Measurements from ENCODE around the gene CYB561D2.

DNA sequence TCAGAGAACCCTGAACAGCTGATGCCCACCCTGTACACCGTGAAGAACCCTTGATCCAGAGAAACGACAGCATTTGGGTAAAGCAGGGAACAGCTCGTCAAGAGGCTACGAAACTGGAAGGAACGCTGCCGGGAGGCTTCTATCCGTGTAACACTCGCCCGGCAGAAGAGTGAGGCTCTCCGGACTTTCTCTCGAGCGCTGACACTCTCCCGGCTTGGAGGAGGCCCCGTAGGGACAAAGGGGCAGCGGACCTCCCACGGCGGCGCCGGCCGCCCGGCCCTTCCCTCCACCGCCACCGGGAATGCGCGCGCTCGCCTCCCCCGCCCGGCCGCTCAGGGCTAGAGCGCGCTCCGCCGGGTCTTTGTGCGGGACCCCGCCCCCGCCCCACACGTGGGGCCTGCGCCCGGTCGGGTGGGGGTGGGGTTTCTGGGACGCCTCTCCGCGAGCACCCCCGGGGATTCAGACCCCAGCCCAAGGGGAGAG is 29.8 kb upstream of the CYB561D2 start:
- TF ChIP-seq, protein P1, sequence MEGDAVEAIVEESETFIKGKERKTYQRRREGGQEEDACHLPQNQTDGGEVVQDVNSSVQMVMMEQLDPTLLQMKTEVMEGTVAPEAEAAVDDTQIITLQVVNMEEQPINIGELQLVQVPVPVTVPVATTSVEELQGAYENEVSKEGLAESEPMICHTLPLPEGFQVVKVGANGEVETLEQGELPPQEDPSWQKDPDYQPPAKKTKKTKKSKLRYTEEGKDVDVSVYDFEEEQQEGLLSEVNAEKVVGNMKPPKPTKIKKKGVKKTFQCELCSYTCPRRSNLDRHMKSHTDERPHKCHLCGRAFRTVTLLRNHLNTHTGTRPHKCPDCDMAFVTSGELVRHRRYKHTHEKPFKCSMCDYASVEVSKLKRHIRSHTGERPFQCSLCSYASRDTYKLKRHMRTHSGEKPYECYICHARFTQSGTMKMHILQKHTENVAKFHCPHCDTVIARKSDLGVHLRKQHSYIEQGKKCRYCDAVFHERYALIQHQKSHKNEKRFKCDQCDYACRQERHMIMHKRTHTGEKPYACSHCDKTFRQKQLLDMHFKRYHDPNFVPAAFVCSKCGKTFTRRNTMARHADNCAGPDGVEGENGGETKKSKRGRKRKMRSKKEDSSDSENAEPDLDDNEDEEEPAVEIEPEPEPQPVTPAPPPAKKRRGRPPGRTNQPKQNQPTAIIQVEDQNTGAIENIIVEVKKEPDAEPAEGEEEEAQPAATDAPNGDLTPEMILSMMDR (IDR thresholded peaks at IDR 0.05), result no peak
- TF ChIP-seq POLR2AphosphoS5 (IDR thresholded peaks at IDR 0.05), result no peak

All from breast epithelium (tissue), 3 donors.